H1 (cell line): ENCODE measurements around the gene RXRA. TPM values are rescaled to one million over a fixed set of nuclear protein-coding genes. Genes with fewer than 3 reads are reported as not detected.

Experiments used
- CTCF ChIA-PET: fragments of 300-600 bp; sonication (Branson Sonifier 250); formaldehyde crosslinking; loops from one replicate; lab custom pipeline; 2021; ENCODE audit not compliant: partially characterized antibody; lab: Charles Lee
- POLR2A ChIA-PET: fragments of 300-600 bp; sonication (Branson Sonifier 250); formaldehyde crosslinking; loops from one replicate; lab custom pipeline; 2021; ENCODE audit warnings: inconsistent platforms; ENCODE audit not compliant: partially characterized antibody; lab: Charles Lee
- DNase-seq, 2 experiments: peaks; one replicate each; pipeline versions ENCODE4 v3.0.0 to v3.0.0-alpha.2; 2010 to 2022; ENCODE audit warnings: low spot score in 2 of 2, low read depth in 1 of 2, mixed read lengths in 1 of 2
- FAIRE-seq: peaks from 2 replicates; lab custom pipeline; 2011; peaks lifted over from hg19 to GRCh38; lab: Jason Lieb, UNC
- H2AFZ ChIP-seq: 2 replicates; pipeline ENCODE4 v1.8.1; 2012; ENCODE audit warnings: low read length, inconsistent platforms
- H2AK5ac ChIP-seq: 2 replicates; pipeline ENCODE4 v1.6.1; 2013; ENCODE audit warnings: low read depth, low read length
- H2BK120ac ChIP-seq: replicated peaks from 2 replicates; pipeline ENCODE3; 2013; ENCODE audit warnings: low read depth, low read length, inconsistent platforms
- H2BK12ac ChIP-seq: 2 replicates; pipeline ENCODE4 v1.6.1; 2013; ENCODE audit warnings: low read depth, low read length
- H2BK15ac ChIP-seq: 2 replicates; pipeline ENCODE4 v1.6.1; 2013; ENCODE audit warnings: low read length
- H2BK20ac ChIP-seq: 2 replicates; pipeline ENCODE4 v1.6.1; 2013; ENCODE audit warnings: low read length
- H2BK5ac ChIP-seq: 2 replicates; pipeline ENCODE4 v1.6.1; 2013; ENCODE audit warnings: low read depth, low read length
- H3K14ac ChIP-seq: 2 replicates; pipeline ENCODE4 v1.6.1; 2013; ENCODE audit warnings: inconsistent platforms; ENCODE audit not compliant: insufficient read length
- H3K18ac ChIP-seq: 2 replicates; pipeline ENCODE4 v1.6.1; 2013; ENCODE audit warnings: low read length; ENCODE audit errors: extremely low read depth
- H3K23ac ChIP-seq: 2 replicates; pipeline ENCODE4 v1.6.1; 2013; ENCODE audit warnings: inconsistent platforms; ENCODE audit not compliant: insufficient read length
- H3K23me2 ChIP-seq: 2 replicates; pipeline ENCODE4 v1.6.1; 2013; ENCODE audit warnings: low read depth, low read length
- H3K27ac ChIP-seq: 2 replicates; pipeline ENCODE4 v1.6.1; 2011; ENCODE audit warnings: low read depth, low read length, inconsistent platforms
- H3K27me3 ChIP-seq, 4 experiments: replicated peaks in 1 of 4; 1 replicate in 1 of 4; 2 replicates in 3 of 4; pipeline versions ENCODE4 v1.6.1 to v1.8.1; 2011 to 2013; ENCODE audit warnings: low read length in 3 of 4, mild to moderate bottlenecking in 3 of 4, inconsistent platforms in 2 of 4, mixed read lengths in 2 of 4, moderate library complexity in 1 of 4; ENCODE audit not compliant: control insufficient read depth in 3 of 4, insufficient read depth in 3 of 4; ENCODE audit errors: extremely low read depth in 1 of 4
- H3K36me3 ChIP-seq, 4 experiments: 2 replicates each; pipeline versions ENCODE4 v1.6.1 to v1.8.1; 2011 to 2013; ENCODE audit warnings: mild to moderate bottlenecking in 4 of 4, low read length in 3 of 4, moderate library complexity in 2 of 4, control low read depth in 1 of 4, inconsistent platforms in 1 of 4; ENCODE audit not compliant: insufficient read depth in 4 of 4, control insufficient read depth in 2 of 4
- H3K4ac ChIP-seq: replicated peaks from 2 replicates; pipeline ENCODE3; 2013; ENCODE audit warnings: low read length, low read depth, mixed read lengths, inconsistent platforms; ENCODE audit not compliant: insufficient read length
- H3K4me1 ChIP-seq, 4 experiments: replicated peaks in 1 of 4; 1 replicate in 1 of 4; 2 replicates in 3 of 4; pipeline versions ENCODE4 v1.6.1 to v1.8.1; 2011 to 2013; ENCODE audit warnings: low read length in 3 of 4, inconsistent platforms in 2 of 4, mixed read lengths in 1 of 4; ENCODE audit not compliant: insufficient read depth in 4 of 4, control insufficient read depth in 3 of 4
- H3K4me2 ChIP-seq, 2 experiments: 2 replicates each; pipeline versions ENCODE4 v1.6.1 to v1.8.1; 2011 to 2013; ENCODE audit warnings: low read depth in 2 of 2, low read length in 2 of 2, control low read depth in 1 of 2, inconsistent platforms in 1 of 2, mild to moderate bottlenecking in 1 of 2; ENCODE audit not compliant: insufficient read depth in 1 of 2
- H3K4me3 ChIP-seq, 4 experiments: fragments of 200-600, 300-600 bp in 1 of 4; sonication (generic), shearing (Covaris generic), sonication (Bioruptor Twin) in 1 of 4; 2 replicates each; pipeline versions ENCODE4 v1.5.1 to v1.8.1; 2011 to 2016; ENCODE audit warnings: low read length in 4 of 4, low read depth in 3 of 4, control low read depth in 2 of 4, inconsistent platforms in 2 of 4, mild to moderate bottlenecking in 2 of 4, mixed read lengths in 1 of 4, moderate library complexity in 1 of 4; ENCODE audit not compliant: insufficient read depth in 2 of 4; ENCODE audit errors: extremely low read depth in 1 of 4
- H3K56ac ChIP-seq: replicated peaks from 2 replicates; pipeline ENCODE3; 2013; ENCODE audit warnings: low read depth, mild to moderate bottlenecking, mixed read lengths, low read length, inconsistent platforms; ENCODE audit not compliant: insufficient read length
- H3K79me1 ChIP-seq: 2 replicates; pipeline ENCODE4 v1.6.1; 2013; ENCODE audit warnings: low read depth, low read length, control low read depth
- H3K79me2 ChIP-seq, 2 experiments: 2 replicates each; pipeline versions ENCODE4 v1.6.1 to v1.8.1; 2012 to 2013; ENCODE audit warnings: low read length in 2 of 2, mild to moderate bottlenecking in 2 of 2, inconsistent platforms in 1 of 2; ENCODE audit not compliant: insufficient read depth in 2 of 2, control insufficient read depth in 1 of 2
- H3K9ac ChIP-seq, 4 experiments: replicated peaks in 1 of 4; 1 replicate in 1 of 4; 2 replicates in 3 of 4; pipeline versions ENCODE4 v1.6.1 to v1.8.1; 2011 to 2013; ENCODE audit warnings: low read depth in 3 of 4, low read length in 3 of 4, control low read depth in 2 of 4, mild to moderate bottlenecking in 2 of 4, moderate library complexity in 2 of 4, inconsistent platforms in 1 of 4; ENCODE audit errors: extremely low read depth in 1 of 4
- H3K9me3 ChIP-seq, 2 experiments: 2 replicates each; pipeline versions ENCODE4 v1.6.1 to v1.8.1; 2012 to 2013; ENCODE audit warnings: mild to moderate bottlenecking in 2 of 2, moderate library complexity in 2 of 2, control low read depth in 1 of 2, inconsistent platforms in 1 of 2, low read depth in 1 of 2, low read length in 1 of 2, mixed read lengths in 1 of 2; ENCODE audit not compliant: insufficient read depth in 2 of 2
- H4K20me1 ChIP-seq, 2 experiments: replicated peaks in 1 of 2; 2 replicates each; pipeline versions ENCODE3 to v1.8.1; 2011 to 2013; ENCODE audit warnings: inconsistent platforms in 2 of 2, low read length in 2 of 2, mild to moderate bottlenecking in 1 of 2; ENCODE audit not compliant: insufficient read depth in 2 of 2, control insufficient read depth in 1 of 2
- H4K5ac ChIP-seq: 2 replicates; pipeline ENCODE4 v1.6.1; 2013; ENCODE audit warnings: low read length, low read depth, mixed read lengths, inconsistent platforms; ENCODE audit not compliant: insufficient read length
- H4K8ac ChIP-seq: 2 replicates; pipeline ENCODE4 v1.8.0; 2013; ENCODE audit warnings: mild to moderate bottlenecking, moderate library complexity, low read length, inconsistent platforms; ENCODE audit not compliant: insufficient read depth; ENCODE audit errors: extremely low read depth
- H4K91ac ChIP-seq: replicated peaks from 2 replicates; pipeline ENCODE3; 2013; ENCODE audit warnings: low read length, mixed read lengths, inconsistent platforms; ENCODE audit not compliant: insufficient read length
- BACH1 ChIP-seq: IDR thresholded peaks from 2 replicates; pipeline ENCODE4 v1.6.1; 2012; ENCODE audit warnings: low read length, improper control_type of control experiment
- CBX5 ChIP-seq: fragments of 300-800, 300-1000 bp; sonication (generic); IDR thresholded peaks from 2 replicates; pipeline ENCODE4 v1.7.1; 2016; ENCODE audit warnings: antibody characterized with exemption, low read length, low read depth
- CBX8 ChIP-seq: fragments of 300-800, 300-1000 bp; sonication (generic); IDR thresholded peaks from 2 replicates; pipeline ENCODE4 v1.7.1; 2016; ENCODE audit warnings: low read depth, low read length, borderline replicate concordance
- NANOG ChIP-seq: IDR thresholded peaks from 2 replicates; pipeline ENCODE4 v1.6.1; 2011; ENCODE audit warnings: low read length, low read depth, mild to moderate bottlenecking, inconsistent platforms; ENCODE audit not compliant: insufficient read depth, poor library complexity, severe bottlenecking
- PHF8 ChIP-seq: fragments of 200-600 bp; sonication (generic); conservative IDR thresholded peaks from 2 replicates; pipeline ENCODE4 v1.7.1; 2012; ENCODE audit warnings: low read depth, mild to moderate bottlenecking, inconsistent platforms, low read length, moderate library complexity
- POLR2A ChIP-seq, 2 experiments: IDR thresholded peaks; 1 replicate in 1 of 2; 2 replicates in 1 of 2; pipeline ENCODE4 v1.6.1; 2011; ENCODE audit warnings: low read depth in 2 of 2, low read length in 2 of 2, mild to moderate bottlenecking in 2 of 2; ENCODE audit errors: control extremely low read depth in 1 of 2
- RNF2 ChIP-seq: fragments of 200-900, 300-1000 bp; sonication (generic); IDR thresholded peaks from 2 replicates; pipeline ENCODE4 v1.7.1; 2016; ENCODE audit warnings: borderline replicate concordance, low read depth, mild to moderate bottlenecking, antibody characterized with exemption, low read length; ENCODE audit not compliant: poor library complexity, severe bottlenecking; ENCODE audit errors: missing control alignments
- SIN3A ChIP-seq, 2 experiments: IDR thresholded peaks in 1 of 2; conservative IDR thresholded peaks in 1 of 2; 2 replicates each; pipeline ENCODE4 v1.6.1; 2011 to 2012; ENCODE audit warnings: low read length in 2 of 2, improper control_type of control experiment in 1 of 2, low read depth in 1 of 2, mild to moderate bottlenecking in 1 of 2
- WGBS, 2 experiments: shearing (Covaris generic) in 1 of 2; methylation state at CpG; one replicate each; pipeline versions ENCODE4 v1.1.6 to v1.1.7; 2013 to 2015; ENCODE audit warnings: low lambda C conversion rate in 2 of 2, mixed read lengths in 2 of 2, inconsistent platforms in 1 of 2, low coverage in 1 of 2, missing lambda C conversion rate in 1 of 2; ENCODE audit not compliant: insufficient replicate concordance in 2 of 2, insufficient coverage in 1 of 2, insufficient read length in 1 of 2; ENCODE audit errors: extremely low coverage in 1 of 2, missing lambda C conversion rate in 1 of 2; 5-methylcytosine and 5-hydroxymethylcytosine counted together
- polyA plus RNA-seq, 7 experiments: library from polyadenylated mRNA; depleted of rRNA in 3 of 7; stranded (reverse) in 5 of 7; unstranded in 2 of 7; fragments of >200 nt in 5 of 7; fragments of 200-250 nt in 2 of 7; gene quantifications; 1 replicate in 5 of 7; 2 replicates in 1 of 7; 4 replicates in 1 of 7; pipeline versions ENCODE4 v1.2.1 to v1.2.3, GENCODE V29; 2011 to 2013; ENCODE audit warnings: missing spikeins in 2 of 7, mixed read lengths in 2 of 7
- total RNA-seq: library from RNA; stranded (reverse); fragmentation: NEBNext Ultra II Directional; extraction: Animal tissue kit (Norgen Biotek cat#: 25700); gene quantifications from 2 replicates; pipeline ENCODE4 v1.2.1, GENCODE V29; 2021
- TF ChIP-seq, protein P1 (sequence below): IDR thresholded peaks from 2 replicates; pipeline ENCODE4 v1.6.1; 2012; ENCODE audit warnings: inconsistent platforms
- TF ChIP-seq, protein P2 (sequence below): IDR thresholded peaks from 2 replicates; pipeline ENCODE4 v1.6.1; 2012; ENCODE audit warnings: low read length, inconsistent platforms
- TF ChIP-seq, protein P3 (sequence below): IDR thresholded peaks from 2 replicates; pipeline ENCODE4 v1.6.1; 2011; ENCODE audit warnings: low read depth, mild to moderate bottlenecking, low read length; ENCODE audit not compliant: insufficient read depth

RXRA gene
- total and polyA plus RNA-seq, 2 of the 8 experiments (the other 6 are each of a cell fraction or from before 2014, with no cell fraction given), result 9.8 to 29.4 TPM

DNA sequence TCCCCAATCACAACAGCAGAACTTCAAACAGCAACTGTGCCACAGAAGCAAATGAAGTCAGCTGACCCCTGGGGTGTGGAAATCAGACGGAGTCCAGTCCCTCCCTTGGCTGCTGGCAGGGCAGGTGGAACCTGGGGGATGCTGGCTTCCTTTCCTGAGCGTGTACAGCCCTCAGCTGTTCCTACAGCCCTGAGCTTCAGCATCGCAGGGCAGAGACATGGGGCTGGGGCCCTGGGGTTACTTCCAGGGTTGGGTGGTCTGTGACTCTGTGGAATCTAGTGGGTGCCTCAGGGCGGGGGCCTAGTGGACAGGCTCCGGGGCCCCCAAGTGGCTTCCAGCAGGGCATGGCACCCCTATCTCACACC, 7.3 kb upstream of the RXRA start:
- Histone ChIP-seq H2BK20ac (no peak overlapping the region), H3K9ac (no peak overlapping the region), H2BK12ac (no peak overlapping the region), H3K36me3 (no peaks in the 10 kb centered on the region), H3K4me3 (no peak overlapping the region), H4K8ac (no peak overlapping the region), H2AK5ac (no peak overlapping the region), H4K20me1 (peaks cover 0 to 2% of the 10 kb centered on the region in 2 experiments), H3K14ac (no peak overlapping the region), H3K18ac (no peak overlapping the region), H3K79me1 (no peaks in the 10 kb centered on the region), H2AFZ (no peak overlapping the region), H3K4me1 (peaks cover 0 to 18% (median 10%) of the 10 kb centered on the region in 4 experiments; a peak in 6 of 7 replicates), H3K79me2 (no peaks in the 10 kb centered on the region), H3K23ac (no peak overlapping the region), H3K27me3 (no peaks in the 10 kb centered on the region; a peak in 1 of 7 replicates), H3K9me3 (no peaks in the 10 kb centered on the region), H2BK15ac (no peak overlapping the region; the same call in 1 of the 2 replicates), H2BK5ac (no peak overlapping the region), H3K27ac (no peak overlapping the region), H4K5ac (no peak overlapping the region), H4K91ac (no peak overlapping the region), H3K4ac (no peak overlapping the region), H3K56ac (no peak overlapping the region), H3K23me2 (no peaks in the 10 kb centered on the region), H2BK120ac (no peak overlapping the region), H3K4me2 (no peak overlapping the region)
- DNase-seq, result no peak
- no peak for FAIRE-seq
- ChIA-PET POLR2A (no interaction called here), CTCF (interaction anchor here (1.2 to 1.6 kb wide), 2 partner anchors 14 to 24 kb away, joined by 3 to 4 read pairs; no protein-coding TSS in a partner anchor)
- WGBS, 2 experiments, result 79% methylated on average over 4 of the region's 5 CpGs; no CpG with 5 or more reads in 1 of the 2 experiments
- TF ChIP-seq BACH1 (no peak), CBX5 (no peak), SIN3A (conservative IDR thresholded peaks at IDR 0.05 in 1 of 2, IDR thresholded peaks at IDR 0.05 in 1 of 2; ENCODE audit: low read depth in 1 of 2, low read length in 2 of 2) (no peak), CBX8 (no peak), PHF8 (no peak), RNF2 (no peak), POLR2A (IDR thresholded peaks at IDR 0.05; ENCODE audit: control extremely low read depth in 1 of 2, low read depth in 2 of 2, low read length in 2 of 2) (no peak), NANOG (no peak)
- TF ChIP-seq, protein P1, sequence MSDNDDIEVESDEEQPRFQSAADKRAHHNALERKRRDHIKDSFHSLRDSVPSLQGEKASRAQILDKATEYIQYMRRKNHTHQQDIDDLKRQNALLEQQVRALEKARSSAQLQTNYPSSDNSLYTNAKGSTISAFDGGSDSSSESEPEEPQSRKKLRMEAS, result no peak
- TF ChIP-seq, protein P2, sequence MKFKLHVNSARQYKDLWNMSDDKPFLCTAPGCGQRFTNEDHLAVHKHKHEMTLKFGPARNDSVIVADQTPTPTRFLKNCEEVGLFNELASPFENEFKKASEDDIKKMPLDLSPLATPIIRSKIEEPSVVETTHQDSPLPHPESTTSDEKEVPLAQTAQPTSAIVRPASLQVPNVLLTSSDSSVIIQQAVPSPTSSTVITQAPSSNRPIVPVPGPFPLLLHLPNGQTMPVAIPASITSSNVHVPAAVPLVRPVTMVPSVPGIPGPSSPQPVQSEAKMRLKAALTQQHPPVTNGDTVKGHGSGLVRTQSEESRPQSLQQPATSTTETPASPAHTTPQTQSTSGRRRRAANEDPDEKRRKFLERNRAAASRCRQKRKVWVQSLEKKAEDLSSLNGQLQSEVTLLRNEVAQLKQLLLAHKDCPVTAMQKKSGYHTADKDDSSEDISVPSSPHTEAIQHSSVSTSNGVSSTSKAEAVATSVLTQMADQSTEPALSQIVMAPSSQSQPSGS, result no peak
- TF ChIP-seq, protein P3, sequence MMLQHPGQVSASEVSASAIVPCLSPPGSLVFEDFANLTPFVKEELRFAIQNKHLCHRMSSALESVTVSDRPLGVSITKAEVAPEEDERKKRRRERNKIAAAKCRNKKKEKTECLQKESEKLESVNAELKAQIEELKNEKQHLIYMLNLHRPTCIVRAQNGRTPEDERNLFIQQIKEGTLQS, result no peak
